ENCODE measurements around the gene CNTN6. TPM values are rescaled to one million over a fixed set of nuclear protein-coding genes. Genes with fewer than 3 reads are reported as not detected.

CNTN6 gene
- total and polyA plus RNA-seq, 2 experiments from 2014 or later, result not detected

- TF ChIP-seq ZNF462 (CRISPR knock-in tag; IDR thresholded peaks at IDR 0.05), result no peak
- no peak for TF ChIP-seq EZH2phosphoT487 (IDR thresholded peaks at IDR 0.05; ENCODE audit: unreplicated experiment)
- no peak for TF ChIP-seq ZNF114 (CRISPR knock-in tag; IDR thresholded peaks at IDR 0.05)
- no peak for TF ChIP-seq ZNF331 (CRISPR knock-in tag; IDR thresholded peaks at IDR 0.05; ENCODE audit: low read depth)
- TF ChIP-seq CREB1 (CRISPR knock-in tag; IDR thresholded peaks at IDR 0.05; ENCODE audit: low read depth), result no peak
- TF ChIP-seq CTCF (conservative IDR thresholded peaks at IDR 0.05; ENCODE audit: low read depth in 2 of 2), result no peak
- no peak for TF ChIP-seq EZH2 (IDR thresholded peaks at IDR 0.05; ENCODE audit: low read depth, unreplicated experiment)
Measured at GRCh38 chr3:1191026-1191425, 98.2 kb downstream of the CNTN6 start (continued).

- Mint-ChIP-seq H3K36me3 (ENCODE audit: low read depth) (peaks cover 16% of the 10 kb centered on the region; the same call in 2 of the 3 replicates), H3K9me3 (peaks cover 96% of the 10 kb centered on the region), H3K4me1 (no peaks in the 10 kb centered on the region), H3K27me3 (ENCODE audit: insufficient read depth, low read depth, poor library complexity) (peaks cover 3% of the 10 kb centered on the region), H3K4me3 (no peak overlapping the region), H3K27ac (no peak overlapping the region)
- DNase-seq (ENCODE audit: low spot score) (no peak), ATAC-seq (no peak)
- Histone ChIP-seq H3K27me3 (ENCODE audit: insufficient read depth) (no peaks in the 10 kb centered on the region), H3F3A (replicated peaks; ENCODE audit: low read depth) (no peaks in the 10 kb centered on the region), H3K79me2 (replicated peaks; ENCODE audit: insufficient read depth) (no peaks in the 10 kb centered on the region), H3K9me2 (ENCODE audit: insufficient read depth) (no peaks in the 10 kb centered on the region; the same call in 1 of the 2 replicates), H3K36me3 (ENCODE audit: insufficient read depth) (no peaks in the 10 kb centered on the region), H2AFZ (no peak overlapping the region), H3K4me1 (ENCODE audit: insufficient read depth) (no peaks in the 10 kb centered on the region), H3K4me2 (no peak overlapping the region), H3K4me3 (no peak overlapping the region), H4K20me1 (replicated peaks; ENCODE audit: insufficient read depth) (no peaks in the 10 kb centered on the region), H3K27ac (ENCODE audit: low read depth) (no peak overlapping the region)
- no peak for TF ChIP-seq POLR2AphosphoS5 (IDR thresholded peaks at IDR 0.05; ENCODE audit: low read depth)
- TF ChIP-seq ZNF462 (CRISPR knock-in tag; IDR thresholded peaks at IDR 0.05), result no peak
- TF ChIP-seq STAT1 (IDR thresholded peaks at IDR 0.05; ENCODE audit: unreplicated experiment), result no peak
Measured at GRCh38 chr3:1195947-1196346, 103.1 kb downstream of the CNTN6 start.

Measured in GM23338 (cell line).